ENCODE data around the gene CYLC2.

The CYLC2 gene

GRCh38 chr9:103041961-103042360 lies 46.8 kb downstream of the CYLC2 start:
- TF ChIP-seq CTCF (IDR thresholded peaks at IDR 0.05; ENCODE audit: extremely low read depth, insufficient read depth, missing control alignments) = no peak
- in situ Hi-C loops (cut with MboI; ENCODE audit: low pct_unique_long_range_greater_than_20kb, low sequenced_read_pairs, unreplicated experiment) = no loop called here
- no peak for DNase-seq (ENCODE audit: low spot score)

All from GM13977 (cell line).